Keratinocyte (primary cell): ENCODE data around the gene TRABD2B. TPM values are rescaled to one million over a fixed set of nuclear protein-coding genes. Genes with fewer than 3 reads are reported as not detected.

Source experiments
- DNase-seq: peaks from one replicate; pipeline ENCODE4 v3.0.0-alpha.2; 2011; ENCODE audit warnings: low read depth, missing footprints, low spot score
- FAIRE-seq: peaks from 2 replicates; lab custom pipeline; 2011; peaks lifted over from hg19 to GRCh38; lab: Jason Lieb, UNC
- H2AFZ ChIP-seq: 2 replicates; pipeline ENCODE4 v1.6.0; 2012; ENCODE audit warnings: low read length, control low read depth, inconsistent platforms; ENCODE audit not compliant: control insufficient read depth
- H3K27ac ChIP-seq: 2 replicates; pipeline ENCODE4 v1.5.1; 2011; ENCODE audit warnings: low read length; ENCODE audit not compliant: control insufficient read depth, insufficient read depth
- H3K27me3 ChIP-seq: 3 replicates; pipeline ENCODE4 v1.6.0; 2011; ENCODE audit warnings: low read length; ENCODE audit not compliant: control insufficient read depth, insufficient read depth; ENCODE audit errors: extremely low read depth
- H3K36me3 ChIP-seq, 2 experiments: 2 replicates in 1 of 2; 3 replicates in 1 of 2; pipeline ENCODE4 v1.5.1; 2011; ENCODE audit warnings: low read length in 2 of 2, mild to moderate bottlenecking in 1 of 2; ENCODE audit not compliant: control insufficient read depth in 2 of 2, insufficient read depth in 2 of 2; ENCODE audit errors: extremely low read depth in 1 of 2
- H3K4me1 ChIP-seq: 3 replicates; pipeline ENCODE4 v1.5.1; 2011; ENCODE audit warnings: low read length; ENCODE audit not compliant: control insufficient read depth, insufficient read depth; ENCODE audit errors: extremely low read depth
- H3K4me2 ChIP-seq: 3 replicates; pipeline ENCODE4 v1.6.0; 2011; ENCODE audit warnings: low read depth, low read length; ENCODE audit not compliant: control insufficient read depth, insufficient read depth; ENCODE audit errors: extremely low read depth
- H3K4me3 ChIP-seq, 3 experiments: fragments of 200-600 bp in 1 of 3; sonication (generic) in 1 of 3; 2 replicates in 2 of 3; 3 replicates in 1 of 3; pipeline ENCODE4 v1.5.1; 2011 to 2016; ENCODE audit warnings: low read length in 3 of 3, mild to moderate bottlenecking in 3 of 3, control low read depth in 2 of 3, inconsistent platforms in 1 of 3, low read depth in 1 of 3, mixed read lengths in 1 of 3, mixed run types in 1 of 3, moderate library complexity in 1 of 3; ENCODE audit not compliant: control insufficient read depth in 2 of 3, insufficient read depth in 2 of 3; ENCODE audit errors: extremely low read depth in 1 of 3
- H3K79me2 ChIP-seq: 2 replicates; pipeline ENCODE4 v1.6.0; 2012; ENCODE audit warnings: low read length; ENCODE audit not compliant: control insufficient read depth, insufficient read depth
- H3K9ac ChIP-seq: 3 replicates; pipeline ENCODE4 v1.6.0; 2011; ENCODE audit warnings: low read length; ENCODE audit not compliant: control insufficient read depth, insufficient read depth; ENCODE audit errors: extremely low read depth
- H3K9me1 ChIP-seq: 3 replicates; pipeline ENCODE4 v1.6.0; 2011; ENCODE audit warnings: low read length; ENCODE audit not compliant: control insufficient read depth, insufficient read depth; ENCODE audit errors: extremely low read depth
- H3K9me3 ChIP-seq: 2 replicates; pipeline ENCODE4 v1.5.1; 2012; ENCODE audit warnings: low read depth, low read length; ENCODE audit not compliant: control insufficient read depth
- H4K20me1 ChIP-seq: 3 replicates; pipeline ENCODE4 v1.6.0; 2011; ENCODE audit warnings: low read length; ENCODE audit not compliant: control insufficient read depth, insufficient read depth; ENCODE audit errors: extremely low read depth
- CTCF ChIP-seq, 3 experiments: IDR thresholded peaks in 1 of 3; conservative IDR thresholded peaks in 1 of 3; optimal IDR thresholded peaks in 1 of 3; 2 replicates in 2 of 3; 3 replicates in 1 of 3; pipeline versions ENCODE3 to v1.5.1; 2011; ENCODE audit warnings: low read length in 3 of 3, mild to moderate bottlenecking in 3 of 3, moderate library complexity in 2 of 3, control low read depth in 1 of 3, inconsistent platforms in 1 of 3; ENCODE audit not compliant: insufficient read depth in 2 of 3; ENCODE audit errors: extremely low read depth in 1 of 3
- EZH2 ChIP-seq: IDR thresholded peaks from one replicate; pipeline ENCODE4 v1.6.1; 2012; ENCODE audit warnings: inconsistent platforms, mild to moderate bottlenecking, low read length, moderate library complexity
- dilution Hi-C: fragments of 300-500 bp; cut with MboI; formaldehyde crosslinking; loops from one replicate; pipeline ENCODE4 v1.7.0; 2020; ENCODE audit warnings: low sequenced_read_pairs; ENCODE audit not compliant: extremely low pct_ligation_motif_present
- polyA plus RNA-seq, 5 experiments: library from polyadenylated mRNA; depleted of rRNA in 3 of 5; stranded (reverse) in 3 of 5; stranded (forward) in 1 of 5; unstranded in 1 of 5; fragments of >200 nt; gene quantifications; 1 replicate in 1 of 5; 2 replicates in 3 of 5; 3 replicates in 1 of 5; pipeline versions ENCODE4 v1.2.1 to v1.2.3, GENCODE V29; 2011 to 2012; ENCODE audit warnings: missing spikeins in 2 of 5, low read depth in 1 of 5, low replicate concordance in 1 of 5

TRABD2B gene
- polyA plus RNA-seq, 1 donor (not counting 4 experiments of a cell fraction or from before 2014, with no cell fraction given), result 0.13 TPM

- dilution Hi-C loops, result no loop called here
- H4K20me1 ChIP-seq, result no peaks in the 10 kb centered on the region
- no peak for DNase-seq
Observed at GRCh38 chr1:47913225-47913823, 83.9 kb downstream of the TRABD2B start.

GRCh38 chr1:47912756-47913155 lies 84.4 kb downstream of the TRABD2B start:
- dilution Hi-C loops, result no loop called here
- Histone ChIP-seq H3K79me2 (no peaks in the 10 kb centered on the region), H3K4me1 (peaks cover 3% of the 10 kb centered on the region), H3K27ac (no peak overlapping the region), H2AFZ (no peak overlapping the region), H3K9me3 (no peaks in the 10 kb centered on the region), H4K20me1 (no peaks in the 10 kb centered on the region), H3K4me2 (no peak overlapping the region), H3K9me1 (no peaks in the 10 kb centered on the region), H3K9ac (no peak overlapping the region), H3K36me3 (no peaks in the 10 kb centered on the region), H3K4me3 (no peak overlapping the region), H3K27me3 (no peaks in the 10 kb centered on the region)
- DNase-seq (no peak), FAIRE-seq (no peak)
- TF ChIP-seq CTCF (optimal IDR thresholded peaks at IDR 0.05 in 1 of 3, IDR thresholded peaks at IDR 0.05 in 1 of 3, conservative IDR thresholded peaks at IDR 0.05 in 1 of 3; ENCODE audit: extremely low read depth in 1 of 3, insufficient read depth in 2 of 3, low read length in 3 of 3) (no peak), EZH2 (no peak)

More at GRCh38 chr1:47913225-47913823, 83.9 kb downstream of the TRABD2B start:
- Histone ChIP-seq H3K36me3 (no peaks in the 10 kb centered on the region), H3K9me3 (no peaks in the 10 kb centered on the region), H3K79me2 (no peaks in the 10 kb centered on the region), H3K27me3 (no peaks in the 10 kb centered on the region), H3K9me1 (no peaks in the 10 kb centered on the region), H3K4me2 (no peak overlapping the region), H3K9ac (no peak overlapping the region), H3K27ac (no peak overlapping the region), H3K4me1 (peaks cover 3% of the 10 kb centered on the region), H2AFZ (no peak overlapping the region), H3K4me3 (no peak overlapping the region)
- no peak for FAIRE-seq
- no peak for TF ChIP-seq EZH2
- TF ChIP-seq CTCF (optimal IDR thresholded peaks at IDR 0.05 in 1 of 3, IDR thresholded peaks at IDR 0.05 in 1 of 3, conservative IDR thresholded peaks at IDR 0.05 in 1 of 3; ENCODE audit: extremely low read depth in 1 of 3, insufficient read depth in 2 of 3, low read length in 3 of 3), result no peak
